ENCODE results near the gene SLC35B4.
"Not testable (repeated sequence)": the region's sequence is repeated elsewhere in the genome, so short reads cannot be mapped to it uniquely, and the experiment has no call there.

The SLC35B4 gene

DNA sequence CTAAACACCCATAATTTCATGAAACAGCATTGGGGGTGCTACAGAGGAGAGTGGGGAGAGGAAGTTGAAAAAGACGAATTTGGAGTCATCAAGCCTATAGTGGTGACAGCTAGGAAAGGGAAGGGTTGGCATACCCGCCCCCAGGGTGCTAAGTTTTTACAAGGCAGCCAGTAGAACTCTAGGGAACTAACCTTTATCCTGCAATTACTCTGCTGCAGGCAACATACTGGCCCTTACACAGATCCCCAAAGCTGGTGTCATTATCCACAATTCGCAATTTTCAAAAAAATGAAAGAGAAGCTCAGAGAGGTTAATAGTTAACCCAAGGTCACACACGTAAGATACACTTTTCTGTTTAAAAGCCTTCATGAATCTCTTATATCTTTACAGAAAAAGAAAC is 14.2 kb upstream of the SLC35B4 start:
- DNase-seq: no peak

DNA sequence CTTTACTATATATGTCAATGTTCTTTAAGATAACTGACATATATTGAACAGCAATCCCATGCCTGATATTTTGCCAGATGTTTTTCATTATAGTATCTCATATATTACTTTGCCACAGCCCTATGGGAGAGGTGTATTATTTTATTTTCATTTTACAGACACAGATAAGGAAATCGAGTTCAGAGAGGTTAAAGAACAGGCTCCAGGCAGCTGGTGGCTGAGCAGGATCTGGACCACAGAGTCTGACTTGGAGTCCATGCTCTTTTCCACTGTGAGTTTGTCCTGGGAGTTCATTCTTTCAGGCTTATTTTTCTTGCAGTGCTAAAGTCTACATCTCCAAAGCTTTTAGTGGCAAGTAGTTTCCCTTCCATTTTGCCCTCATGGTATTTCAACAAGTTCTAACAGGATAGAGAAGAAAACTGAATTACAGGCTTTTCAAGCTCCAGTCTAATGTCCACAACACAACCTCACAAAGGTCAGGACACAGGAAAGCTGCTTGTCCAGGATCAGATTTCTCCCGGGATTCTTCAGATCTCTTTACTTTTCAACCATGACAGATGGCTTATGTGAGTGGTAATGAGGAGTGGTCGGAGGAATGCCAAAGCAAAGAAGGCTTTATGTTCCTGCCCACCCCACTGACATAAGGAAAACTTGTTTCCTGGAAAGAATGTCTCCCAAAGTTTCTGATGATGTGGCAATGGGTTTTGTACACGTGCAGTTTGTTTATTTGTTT is 13.1 kb upstream of the SLC35B4 start:
- DNase-seq: no peak

DNA sequence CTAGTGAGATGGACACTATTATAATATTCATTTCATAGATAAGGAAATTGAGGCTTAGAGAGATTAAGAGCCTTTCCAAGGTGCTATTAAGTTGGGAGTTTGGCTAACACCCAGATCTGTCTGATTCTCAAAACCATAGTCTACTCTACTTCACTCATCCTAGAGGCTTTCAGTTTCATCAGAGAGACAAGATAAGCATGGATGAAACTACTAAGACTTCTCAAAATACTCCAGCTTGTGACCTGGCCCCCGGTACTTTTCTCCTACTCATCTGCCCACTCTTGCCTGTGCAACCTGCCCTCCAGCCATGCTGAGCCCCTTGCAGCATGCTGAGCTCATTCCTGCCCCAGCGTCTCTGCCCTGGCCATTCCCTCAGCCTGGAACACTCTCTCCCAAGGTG is 12.2 kb upstream of the SLC35B4 start:
- DNase-seq: no peak

DNA sequence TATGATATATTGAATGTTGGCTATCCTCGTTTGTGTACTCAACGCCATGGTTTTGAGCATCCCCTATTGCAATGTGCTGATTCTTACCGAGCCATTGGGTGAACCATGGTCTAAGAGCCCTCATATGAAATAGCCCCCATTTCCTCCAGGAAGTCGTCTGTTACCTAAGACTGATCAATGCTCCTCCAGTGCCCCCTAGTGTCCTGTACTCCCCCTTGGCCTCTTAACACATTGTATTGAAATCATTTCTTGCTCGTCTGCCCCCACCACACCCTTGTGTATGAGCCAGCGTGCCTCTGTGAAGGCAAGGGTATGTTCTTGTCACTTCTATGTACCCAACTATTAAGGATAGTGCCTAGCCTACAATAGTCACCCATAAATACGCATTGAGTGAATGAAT is 11.2 kb upstream of the SLC35B4 start:
- DNase-seq: peak; percentile 65

DNA sequence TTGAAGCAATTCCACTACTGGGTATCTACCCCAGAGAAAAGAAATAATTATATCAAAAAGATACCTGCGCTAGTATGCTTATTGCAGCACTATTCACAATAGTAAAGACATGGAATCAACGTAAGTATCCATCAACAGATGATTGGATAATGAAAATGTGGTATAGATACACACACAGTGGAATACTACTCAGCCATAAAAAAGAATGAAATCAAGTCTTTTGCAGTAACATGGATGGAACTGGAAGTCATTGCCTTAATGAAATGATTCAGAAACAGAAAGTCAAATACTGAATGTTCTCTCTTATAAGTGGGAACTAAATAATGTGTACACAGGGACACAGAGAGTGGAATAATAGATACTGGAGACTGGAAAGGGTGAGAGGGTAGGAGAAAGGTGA is 7.4 kb upstream of the SLC35B4 start:
- no peak for DNase-seq

DNA sequence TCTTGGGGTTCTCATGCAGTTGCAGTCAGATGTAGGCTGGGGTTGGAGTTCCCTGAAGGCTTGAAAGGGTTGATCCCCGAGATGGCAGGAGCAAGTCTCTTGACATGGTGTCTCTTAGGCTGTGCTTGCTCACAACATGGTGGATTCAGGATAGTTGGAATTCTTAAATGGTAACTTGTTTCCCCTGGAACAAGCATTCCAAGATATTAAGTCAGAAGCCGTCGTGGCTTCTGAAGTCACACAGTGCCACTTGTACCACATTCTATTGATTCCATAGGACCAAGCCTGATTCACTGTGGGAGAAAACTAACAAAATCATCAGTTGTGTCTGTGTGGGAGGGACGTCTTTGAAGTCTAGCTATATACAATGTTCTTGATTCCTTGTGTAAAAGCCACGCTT is 3.5 kb upstream of the SLC35B4 start:
- peak; percentile 91 for DNase-seq

DNA sequence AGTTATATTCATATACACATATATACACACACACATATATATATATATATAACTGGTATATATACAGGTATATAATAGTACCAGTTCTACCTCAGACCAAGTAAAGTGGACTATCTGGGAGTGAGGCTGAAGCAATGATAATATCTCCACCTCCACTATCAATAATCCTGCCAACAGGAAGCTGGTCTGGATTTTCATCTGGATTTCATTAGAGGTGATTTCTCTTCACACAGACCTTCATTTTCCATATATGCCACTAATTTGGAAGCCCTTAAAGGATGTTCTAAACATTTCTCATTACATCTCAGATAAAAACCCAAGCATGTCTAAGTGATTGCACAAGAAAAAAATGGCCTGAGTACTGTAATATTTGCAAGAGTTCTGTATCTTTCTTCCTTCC is 1.7 kb upstream of the SLC35B4 start:
- DNase-seq: no peak

DNA sequence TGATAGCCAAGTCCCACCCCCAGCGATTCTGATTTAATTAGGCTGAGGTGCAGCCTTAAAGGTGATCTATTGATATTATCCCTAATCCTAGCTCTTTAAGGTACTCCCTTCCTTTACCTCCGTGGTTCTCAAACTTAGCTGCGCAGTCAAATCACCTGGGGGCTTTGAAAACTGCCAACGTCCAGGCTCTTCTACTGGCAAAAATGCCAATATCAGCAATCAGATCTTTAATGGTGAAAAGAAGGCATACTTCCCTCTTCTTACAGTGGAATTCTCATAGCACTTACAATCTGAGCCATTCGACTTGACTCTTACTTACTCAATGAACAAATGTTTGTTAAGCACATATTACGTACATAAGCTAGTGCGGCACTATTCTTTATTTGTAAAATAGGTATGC is 704 bp upstream of the SLC35B4 start:
- DNase-seq: no peak

DNA sequence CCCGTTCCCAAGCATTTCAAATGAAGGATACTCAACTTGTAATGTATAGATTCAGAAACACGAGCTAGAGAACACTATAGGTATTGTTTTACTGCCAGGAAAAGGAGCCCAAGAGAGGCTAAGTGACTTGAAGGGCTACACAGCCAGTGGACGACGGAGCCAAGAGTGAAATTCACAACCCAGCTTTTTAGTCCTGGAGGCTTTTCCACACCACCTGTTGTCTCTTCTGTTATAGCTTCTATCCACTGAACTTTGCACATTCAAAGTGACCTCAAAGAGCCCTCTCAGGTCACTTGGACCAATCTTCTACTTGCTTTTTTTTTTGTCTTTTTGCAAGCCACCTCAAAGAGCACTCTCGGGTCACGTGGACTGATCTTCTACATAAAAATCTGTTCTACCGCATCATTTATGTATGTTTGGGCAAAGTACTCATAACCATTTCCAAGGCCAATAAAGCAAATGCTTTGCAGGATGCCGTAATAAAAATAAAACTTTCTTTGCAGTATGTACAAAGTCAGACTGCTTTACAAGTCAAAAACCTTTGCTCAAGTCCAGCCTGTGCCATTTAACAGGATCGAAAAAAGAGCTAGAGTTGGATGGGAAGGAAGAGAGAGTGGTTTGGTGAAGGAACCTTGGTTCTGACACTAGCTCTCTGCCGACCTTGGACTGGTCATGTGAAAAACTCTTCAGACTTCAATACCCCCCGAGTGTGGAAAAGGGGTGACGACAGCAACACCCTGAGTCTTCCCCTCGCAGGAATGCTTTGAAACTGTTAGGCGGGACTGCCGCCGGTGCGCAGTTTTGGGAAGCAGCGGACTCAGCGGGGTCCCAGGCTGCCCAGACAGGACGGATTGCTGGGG is 821 bp downstream of the SLC35B4 start:
- DNase-seq: peak; percentile 32

DNA sequence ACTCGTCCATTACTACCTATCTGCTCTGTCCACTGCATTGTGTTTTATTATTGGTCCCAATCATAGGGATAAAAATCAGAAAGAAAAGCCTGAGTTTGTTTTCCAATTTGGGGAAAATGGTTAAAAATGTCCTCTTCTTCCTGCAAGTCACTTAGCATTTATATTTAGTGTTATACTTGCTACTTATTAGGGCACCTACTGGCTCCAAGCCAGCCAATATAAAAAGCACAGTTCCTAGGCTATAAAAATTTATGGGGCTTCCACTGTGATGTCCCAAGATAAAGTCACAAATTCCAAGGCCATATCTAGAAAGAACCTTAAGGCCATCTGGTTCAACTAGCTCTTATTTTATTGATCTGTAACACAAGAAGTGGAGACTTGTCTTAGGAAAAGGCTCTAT is 3.2 kb downstream of the SLC35B4 start:
- no peak for DNase-seq

DNA sequence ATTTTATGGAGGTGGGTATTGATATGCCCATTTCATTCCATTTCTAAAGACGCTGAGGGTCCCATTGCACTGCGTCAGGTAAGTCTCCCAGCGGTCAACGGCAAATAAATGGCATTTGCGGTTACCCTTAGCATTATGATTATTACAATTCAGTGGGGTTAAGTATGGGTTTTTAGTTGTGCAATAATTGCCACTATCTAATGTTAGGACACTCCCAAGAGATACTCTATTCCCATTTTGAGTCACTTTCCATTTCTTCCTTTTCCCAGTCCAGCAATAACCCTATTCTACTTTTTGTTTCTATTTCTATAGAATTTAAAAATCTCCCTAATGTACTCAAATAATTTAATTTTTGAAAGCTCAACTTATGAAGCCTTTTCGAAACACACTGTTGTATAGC is 4.0 kb downstream of the SLC35B4 start:
- DNase-seq: no peak

DNA sequence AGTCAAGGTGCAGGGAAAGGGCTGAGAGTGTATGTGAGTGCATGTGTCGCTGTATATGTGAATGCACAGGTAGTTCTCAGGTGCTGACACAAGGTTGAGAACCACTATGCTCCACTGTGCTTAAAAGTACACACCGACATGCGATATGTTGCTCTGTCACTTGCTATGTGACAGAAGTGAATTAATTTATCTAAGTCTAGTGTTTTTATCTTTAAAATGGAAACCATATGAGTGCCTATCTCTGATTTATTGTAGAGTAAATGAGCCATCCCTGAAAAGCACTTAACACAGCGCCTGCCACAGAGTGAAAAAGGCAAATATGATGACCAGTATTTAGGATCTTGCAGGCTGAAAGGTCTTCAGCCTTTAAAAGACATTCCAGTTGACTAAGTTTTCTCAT is 4.9 kb downstream of the SLC35B4 start:
- no peak for DNase-seq

DNA sequence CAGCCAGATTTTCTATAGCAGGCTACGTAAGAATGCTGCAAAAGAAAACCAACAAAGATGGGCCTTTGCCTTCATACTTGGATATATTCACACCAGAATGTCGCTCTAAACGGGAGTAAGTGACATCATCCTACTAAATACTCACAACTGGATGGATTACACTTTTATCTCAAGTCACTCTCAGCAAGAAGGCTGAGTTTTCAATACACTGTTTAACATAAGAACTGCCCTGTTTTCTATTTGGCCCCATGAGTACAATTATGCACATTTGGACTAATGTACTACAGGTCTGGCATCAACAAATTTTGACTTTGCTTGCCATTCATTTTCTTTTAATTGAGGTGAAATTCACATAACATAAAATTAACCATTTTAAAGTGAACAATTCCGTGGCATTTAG is 8.2 kb downstream of the SLC35B4 start:
- no peak for DNase-seq

DNA sequence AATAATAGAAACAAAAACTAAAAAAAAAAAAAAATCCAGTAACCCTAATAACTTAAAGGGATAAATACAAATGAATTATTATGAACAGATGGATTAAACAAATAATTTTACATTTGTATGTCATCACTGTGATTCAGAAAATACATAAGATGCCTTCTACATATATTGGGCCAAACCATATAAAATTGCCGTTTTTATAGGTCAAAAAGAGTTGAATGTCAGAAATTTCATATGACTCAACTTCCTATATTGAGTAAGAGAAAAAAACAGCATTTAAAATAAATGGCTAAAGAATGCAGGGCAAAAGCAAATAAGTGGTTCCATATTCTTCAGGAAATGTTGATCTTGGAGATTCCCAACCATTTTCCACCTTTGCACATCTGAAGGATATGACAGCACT is 9.4 kb downstream of the SLC35B4 start:
- peak; percentile 77 for DNase-seq

DNA sequence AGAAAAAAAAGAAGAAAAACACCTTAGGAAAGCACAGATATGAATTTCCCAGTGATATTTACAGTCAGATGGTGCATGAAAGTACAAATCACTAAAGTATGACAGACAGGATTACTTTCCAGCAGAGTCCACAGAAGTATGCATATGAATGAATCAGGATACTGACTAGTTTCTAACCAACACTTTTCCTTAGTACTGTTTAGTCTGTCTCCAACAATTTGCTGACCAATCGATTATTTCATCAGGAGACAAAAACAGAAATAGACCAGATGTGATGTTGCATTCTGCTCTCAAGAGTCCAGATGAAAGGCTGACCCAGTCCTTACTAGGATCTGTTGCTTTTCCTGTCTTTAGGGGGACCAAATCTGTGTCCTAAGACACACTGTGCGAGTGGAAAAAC is 14.6 kb downstream of the SLC35B4 start:
- DNase-seq: peak; percentile 20

DNA sequence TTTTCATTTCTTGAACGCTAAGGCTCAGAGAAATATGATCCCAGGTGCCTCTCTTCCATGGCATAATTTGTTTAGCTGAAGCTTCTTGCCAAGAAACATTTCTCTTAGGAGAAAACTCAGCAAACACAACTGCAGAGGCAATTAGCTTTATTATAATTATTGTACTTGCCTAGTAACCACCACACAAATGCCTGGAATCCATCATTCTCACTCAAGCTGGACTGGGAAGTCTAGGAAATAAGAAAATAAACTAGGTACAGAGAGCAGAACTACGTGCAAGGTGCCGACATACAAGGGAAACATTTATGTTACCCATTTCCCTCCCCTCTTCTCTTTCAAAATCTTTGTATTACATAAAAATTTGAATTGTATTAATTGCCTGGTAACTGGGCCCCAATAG is 15.1 kb downstream of the SLC35B4 start:
- DNase-seq: no peak

DNA sequence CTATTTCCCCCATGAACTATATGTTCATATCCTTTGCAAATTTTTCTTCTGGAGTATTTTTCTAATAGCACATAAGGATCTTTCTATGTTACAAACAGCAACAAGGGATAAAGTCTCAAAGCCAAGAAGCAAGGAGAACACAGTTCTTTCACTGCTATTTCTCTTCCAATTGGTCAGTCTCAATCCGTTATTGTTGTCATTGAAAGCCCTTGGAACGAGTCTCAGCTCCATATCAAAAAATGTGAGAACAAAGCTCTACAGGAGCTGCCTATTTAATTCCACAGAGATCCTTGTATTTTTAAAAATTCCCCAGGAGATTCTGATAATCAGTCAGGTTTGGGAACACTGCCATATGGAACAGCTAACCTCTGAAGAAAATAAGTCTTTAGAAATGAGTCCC is 15.7 kb downstream of the SLC35B4 start:
- DNase-seq: no peak

DNA sequence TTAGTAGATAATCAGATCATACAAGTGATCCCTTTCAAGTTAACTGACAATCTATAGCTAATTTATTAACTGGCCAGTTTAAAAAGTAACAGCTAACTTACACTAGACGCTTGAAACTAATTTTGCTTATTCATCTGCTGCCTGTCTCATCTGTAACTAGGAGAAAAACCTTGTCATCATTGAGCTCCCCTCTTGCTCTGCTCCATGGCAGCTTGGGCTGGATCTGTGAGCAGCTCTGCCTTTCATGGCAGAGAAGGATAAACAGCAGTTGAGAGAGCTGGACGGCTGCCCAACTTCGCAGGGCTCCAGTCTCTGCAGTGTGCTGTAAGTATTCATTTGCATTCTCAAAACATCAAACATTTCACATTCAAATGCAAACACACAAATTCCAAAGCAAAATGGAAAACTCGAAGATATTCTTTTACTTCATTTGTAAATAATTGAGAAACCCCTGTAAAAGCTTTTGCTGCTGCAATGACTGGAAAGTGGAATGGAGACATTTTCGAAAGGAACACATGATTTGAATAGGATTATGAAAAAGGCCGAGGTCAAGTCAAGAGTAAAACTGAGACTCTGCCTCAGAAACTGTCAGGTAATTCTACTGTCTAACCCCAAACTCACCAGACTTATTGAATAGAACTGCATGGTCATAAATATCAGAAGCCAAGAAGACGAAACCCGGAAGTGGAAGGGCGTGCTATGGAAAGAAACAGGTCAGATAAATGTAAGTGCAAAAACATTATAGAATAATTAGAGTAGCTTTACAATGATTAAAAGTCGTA is 17.6 kb downstream of the SLC35B4 start:
- no peak for DNase-seq

DNA sequence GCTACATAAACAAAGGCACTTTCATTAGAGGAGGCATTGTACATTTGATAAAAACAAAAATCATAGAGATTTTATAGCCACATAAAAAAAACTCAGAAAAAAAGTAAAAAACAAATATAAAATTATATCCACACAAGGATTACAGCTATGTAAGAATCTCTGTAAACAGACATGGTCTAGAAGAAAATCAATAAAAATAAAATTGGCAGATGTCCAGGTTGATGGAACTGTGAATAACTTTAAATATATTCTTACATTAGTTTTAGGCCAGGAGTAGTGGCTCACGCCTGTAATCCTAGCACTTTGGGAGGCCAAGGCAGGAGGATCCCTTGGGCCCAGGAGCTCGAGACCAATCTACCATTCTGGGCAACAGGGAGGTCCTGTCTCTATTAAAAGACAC is 19.2 kb downstream of the SLC35B4 start:
- no peak for DNase-seq

DNA sequence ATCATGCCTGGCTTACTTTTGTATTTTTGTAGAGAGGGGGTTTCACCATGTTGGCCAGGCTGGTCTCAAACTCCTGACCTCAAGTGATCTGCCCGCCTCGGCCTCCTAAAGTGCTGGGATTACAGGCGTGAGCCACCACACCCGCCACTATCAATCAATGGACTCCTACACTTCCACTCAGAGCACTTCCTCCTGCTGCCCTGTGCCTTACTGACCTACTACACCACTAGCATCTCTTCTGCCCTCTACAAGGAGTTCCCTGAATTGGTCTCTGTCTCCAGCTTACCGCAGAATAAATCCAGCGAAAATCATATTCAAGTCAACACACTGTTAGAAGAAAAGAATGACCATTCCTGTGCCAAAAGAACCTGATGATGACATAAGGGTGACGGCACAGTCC is 20.7 kb downstream of the SLC35B4 start:
- not testable (repeated sequence) for DNase-seq

DNA sequence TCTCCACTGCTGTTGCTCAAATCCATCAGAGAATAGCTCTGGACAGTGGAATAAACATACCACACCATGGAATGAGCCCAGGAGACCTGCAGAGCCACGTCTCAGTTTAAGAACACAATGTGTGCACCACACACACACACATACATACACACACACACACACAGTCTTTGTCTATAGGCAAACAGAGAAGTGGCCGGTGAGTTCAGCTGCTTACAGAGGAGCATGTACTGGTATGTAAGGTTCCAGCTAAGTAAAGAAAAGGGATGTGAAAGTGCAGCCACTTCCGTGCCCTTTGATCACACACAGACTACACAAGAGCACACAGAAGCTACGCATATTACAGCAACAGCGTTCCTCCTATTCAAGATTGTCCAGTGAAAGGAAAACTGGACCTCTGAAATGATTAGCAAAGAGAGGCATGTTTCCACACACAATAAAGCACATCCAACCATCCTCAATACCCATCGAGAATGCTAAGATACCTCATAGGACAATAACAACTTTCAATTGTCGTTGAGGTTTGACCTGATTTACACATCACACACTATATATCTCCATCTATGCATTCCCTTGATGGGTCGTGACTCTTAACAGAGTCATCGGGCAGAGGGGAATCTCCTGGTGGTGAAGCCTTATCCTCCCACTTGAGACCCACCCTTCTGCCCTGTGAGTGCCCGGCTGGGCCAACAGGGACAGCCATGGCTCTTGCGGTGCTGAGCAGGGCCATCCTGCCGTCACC is 23.6 kb downstream of the SLC35B4 start:
- no peak for DNase-seq

DNA sequence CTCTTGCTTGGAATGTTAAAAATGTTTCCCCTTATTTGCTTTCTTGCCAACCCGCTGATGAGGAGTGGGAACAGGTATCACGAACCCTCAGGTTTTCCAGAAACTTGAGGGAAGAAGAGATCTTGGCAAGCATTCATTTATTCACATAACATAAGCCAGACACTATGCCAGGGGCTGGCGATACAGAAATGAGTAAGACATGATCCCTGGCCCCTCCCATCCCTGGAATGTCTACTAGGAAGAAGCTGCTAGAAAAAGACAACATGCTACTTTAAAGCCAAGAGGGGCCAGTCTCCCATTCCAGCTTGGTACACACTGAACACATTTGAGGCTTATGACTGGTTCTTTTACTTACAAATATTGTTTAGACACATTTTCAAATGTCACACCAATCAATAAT is 26.4 kb downstream of the SLC35B4 start:
- peak; percentile 73 for DNase-seq

DNA sequence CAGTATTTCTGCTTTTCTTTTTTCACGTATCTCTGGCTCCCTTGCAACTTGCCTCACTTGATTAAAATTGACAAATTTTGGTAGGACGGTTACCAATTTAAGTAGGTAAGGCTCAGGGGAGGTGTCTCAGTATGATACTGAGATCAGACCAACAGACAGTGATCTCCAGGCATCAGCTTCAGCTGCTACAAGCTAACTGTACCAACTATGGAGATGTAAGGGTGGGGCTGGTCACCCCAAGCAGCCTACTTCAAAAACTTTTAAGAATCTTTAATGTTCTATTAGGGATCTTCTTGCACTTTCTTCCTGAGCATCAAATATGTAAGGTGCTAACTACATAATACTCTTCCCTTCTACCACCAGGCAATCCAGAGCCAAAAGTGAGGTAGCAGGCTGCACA is 26.9 kb downstream of the SLC35B4 start:
- no peak for DNase-seq
